AG04450 (cell line): ENCODE results near the gene CHPF. TPM values are rescaled to one million over a fixed set of nuclear protein-coding genes. Genes with fewer than 3 reads are reported as not detected.

Experiments
- CTCF ChIA-PET: fragments of 300-600, 350-600 bp; formaldehyde crosslinking; extraction: SDS; loops from one replicate; lab custom pipeline; 2022; ENCODE audit warnings: antibody characterized with exemption, inconsistent platforms; lab: Charles Lee
- POLR2A ChIA-PET: fragments of 350-600 bp; formaldehyde crosslinking; extraction: SDS; loops from one replicate; lab custom pipeline; 2021; ENCODE audit warnings: antibody characterized with exemption, inconsistent platforms; lab: Yijun Ruan, JAX
- DNase-seq: peaks from one replicate; pipeline ENCODE4 v3.0.0-alpha.2; 2011; ENCODE audit warnings: low read depth, low spot score
- H3K27ac ChIP-seq: one replicate; pipeline ENCODE4 v1.5.1; 2012; ENCODE audit warnings: low read depth, low read length, control low read depth
- H3K27me3 ChIP-seq: one replicate; pipeline ENCODE4 v1.6.0; 2012; ENCODE audit warnings: low read length; ENCODE audit not compliant: control insufficient read depth, insufficient read depth
- H3K4me3 ChIP-seq: 2 replicates; pipeline ENCODE4 v1.5.1; 2011; ENCODE audit warnings: mild to moderate bottlenecking, low read depth, low read length, control low read depth
- H3K9me3 ChIP-seq: 2 replicates; pipeline ENCODE4 v1.5.1; 2012; ENCODE audit warnings: low read length; ENCODE audit not compliant: control insufficient read depth, insufficient read depth
- polyA plus RNA-seq: library from polyadenylated mRNA; depleted of rRNA; stranded (reverse); fragments of >200 nt; gene quantifications from 2 replicates; pipeline ENCODE4 v1.2.3, GENCODE V29; 2011
- TF ChIP-seq, protein P1 (sequence below): IDR thresholded peaks from 2 replicates; pipeline ENCODE4 v1.5.1; 2011; ENCODE audit warnings: low read depth, low read length, control low read depth, inconsistent platforms

Gene CHPF
- polyA plus RNA-seq, 1 experiment: 24.4 TPM

DNA sequence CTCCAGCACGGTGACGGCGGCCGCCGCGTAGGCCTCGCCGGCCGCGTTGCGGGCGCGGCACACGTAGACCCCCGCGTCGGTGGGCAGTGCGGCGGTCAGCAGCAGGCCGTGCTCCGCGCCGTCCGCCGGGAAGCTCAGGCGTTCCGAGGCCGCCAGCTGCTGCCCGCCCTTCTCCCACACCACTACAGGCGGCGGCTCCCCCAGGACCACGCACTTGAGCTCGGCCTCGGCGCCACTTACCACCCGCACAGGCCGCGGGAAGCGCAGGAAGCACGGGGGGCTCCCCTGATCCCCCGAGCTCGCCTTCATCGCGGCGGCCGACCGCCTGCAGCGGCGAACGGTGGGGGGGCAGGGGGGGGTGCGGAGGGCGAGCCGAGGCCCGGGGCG lies 27.3 kb upstream of the CHPF start:
- no peak for DNase-seq
- POLR2A ChIA-PET: interaction anchor here (0.6 to 2.4 kb wide), 7 partner anchors 10 to 62 kb away, joined by 3 to 18 read pairs (median 8); partner anchors contain the start of genes CHPF, STK11IP and TMEM198
- TF ChIP-seq, protein P1, sequence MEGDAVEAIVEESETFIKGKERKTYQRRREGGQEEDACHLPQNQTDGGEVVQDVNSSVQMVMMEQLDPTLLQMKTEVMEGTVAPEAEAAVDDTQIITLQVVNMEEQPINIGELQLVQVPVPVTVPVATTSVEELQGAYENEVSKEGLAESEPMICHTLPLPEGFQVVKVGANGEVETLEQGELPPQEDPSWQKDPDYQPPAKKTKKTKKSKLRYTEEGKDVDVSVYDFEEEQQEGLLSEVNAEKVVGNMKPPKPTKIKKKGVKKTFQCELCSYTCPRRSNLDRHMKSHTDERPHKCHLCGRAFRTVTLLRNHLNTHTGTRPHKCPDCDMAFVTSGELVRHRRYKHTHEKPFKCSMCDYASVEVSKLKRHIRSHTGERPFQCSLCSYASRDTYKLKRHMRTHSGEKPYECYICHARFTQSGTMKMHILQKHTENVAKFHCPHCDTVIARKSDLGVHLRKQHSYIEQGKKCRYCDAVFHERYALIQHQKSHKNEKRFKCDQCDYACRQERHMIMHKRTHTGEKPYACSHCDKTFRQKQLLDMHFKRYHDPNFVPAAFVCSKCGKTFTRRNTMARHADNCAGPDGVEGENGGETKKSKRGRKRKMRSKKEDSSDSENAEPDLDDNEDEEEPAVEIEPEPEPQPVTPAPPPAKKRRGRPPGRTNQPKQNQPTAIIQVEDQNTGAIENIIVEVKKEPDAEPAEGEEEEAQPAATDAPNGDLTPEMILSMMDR: no peak
- Histone ChIP-seq H3K27me3 (peaks cover 15% of the 10 kb centered on the region), H3K9me3 (peaks cover 4% of the 10 kb centered on the region; the same call in 1 of the 2 replicates), H3K27ac (no peak overlapping the region), H3K4me3 (peak overlapping the region; percentile 68)
- CTCF ChIA-PET: interaction anchor here (0.5 to 4.6 kb wide), 6 partner anchors 10 to 119 kb away, joined by 3 to 35 read pairs (median 5); no protein-coding TSS in a partner anchor

DNA sequence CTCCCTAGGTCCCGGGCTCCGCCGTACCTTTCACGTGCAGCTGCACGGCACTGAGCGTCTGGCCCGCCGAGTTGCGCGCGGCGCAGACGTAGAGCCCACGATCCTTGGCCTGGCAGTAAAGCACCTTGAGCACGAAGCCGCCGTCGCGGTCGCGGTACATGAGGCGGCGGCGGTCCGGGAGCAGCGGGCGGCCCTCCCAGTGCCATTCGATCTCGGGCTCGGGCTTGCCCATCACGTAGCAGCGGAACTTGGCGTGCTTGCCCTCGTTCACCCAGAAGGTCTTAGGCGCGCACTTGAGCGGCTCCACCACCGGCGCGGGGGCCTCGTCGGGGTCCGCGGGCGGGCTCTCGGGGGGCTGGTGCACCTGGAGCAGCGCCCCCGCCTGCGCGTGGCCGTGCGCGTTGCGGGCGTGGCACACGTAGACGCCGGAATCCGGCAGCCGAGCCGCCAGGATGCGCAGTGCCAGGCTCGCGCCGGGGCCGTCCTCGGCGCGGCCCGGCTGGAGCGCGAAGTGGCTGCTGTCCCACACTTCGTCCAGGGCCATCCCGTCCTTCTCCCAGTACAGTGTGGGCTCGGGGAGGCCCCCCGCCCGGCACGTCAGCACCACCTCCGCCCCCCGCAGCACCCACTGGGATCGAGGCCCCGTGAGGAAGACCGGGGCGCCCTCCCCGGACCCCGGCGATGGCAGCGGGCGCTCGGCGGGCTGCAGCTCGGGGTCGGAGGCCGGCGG lies 26.8 kb upstream of the CHPF start:
- Histone ChIP-seq H3K27me3 (peaks cover 10% of the 10 kb centered on the region), H3K27ac (no peak overlapping the region), H3K9me3 (peaks cover 4% of the 10 kb centered on the region; the same call in 1 of the 2 replicates), H3K4me3 (peak overlapping the region; percentile 68)
- no peak for DNase-seq
- TF ChIP-seq, protein P1: no peak
- POLR2A ChIA-PET: interaction anchor here (0.6 to 2.4 kb wide), 5 partner anchors 10 to 62 kb away, joined by 4 to 18 read pairs (median 10); partner anchors contain the start of genes CHPF, STK11IP and TMEM198
- CTCF ChIA-PET: interaction anchor here (0.5 to 4.6 kb wide), 6 partner anchors 10 to 119 kb away, joined by 3 to 35 read pairs (median 5); no protein-coding TSS in a partner anchor

DNA sequence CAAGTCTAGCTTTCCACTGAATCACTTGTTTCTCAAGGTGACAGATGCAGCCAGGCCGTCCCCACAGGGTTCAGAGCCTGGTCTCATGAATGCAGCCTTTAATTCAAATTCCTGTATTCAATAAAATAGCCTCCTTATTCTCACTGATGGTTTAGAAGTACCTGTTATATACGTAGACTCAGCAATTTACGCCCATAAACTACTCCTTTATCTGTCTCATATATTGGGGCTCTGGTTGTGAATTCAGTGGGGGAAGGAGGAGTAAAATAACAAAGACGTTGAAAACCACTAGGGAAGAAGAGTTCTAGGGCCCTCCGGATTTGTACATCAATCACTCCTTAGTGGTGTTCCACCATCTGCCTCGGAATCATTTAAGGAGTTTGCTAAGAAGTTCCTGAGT lies 26.0 kb upstream of the CHPF start:
- TF ChIP-seq, protein P1: no peak
- ChIA-PET CTCF (interaction anchor here (4.6 kb wide), 1 partner anchor 9 kb away, joined by 35 read pairs; no protein-coding TSS in a partner anchor), POLR2A (no interaction called here)
- Histone ChIP-seq H3K27ac (no peak overlapping the region), H3K9me3 (peaks cover 4% of the 10 kb centered on the region; the same call in 1 of the 2 replicates), H3K27me3 (peaks cover 6% of the 10 kb centered on the region), H3K4me3 (peak overlapping the region; percentile 68; the same call in 1 of the 2 replicates)
- no peak for DNase-seq

DNA sequence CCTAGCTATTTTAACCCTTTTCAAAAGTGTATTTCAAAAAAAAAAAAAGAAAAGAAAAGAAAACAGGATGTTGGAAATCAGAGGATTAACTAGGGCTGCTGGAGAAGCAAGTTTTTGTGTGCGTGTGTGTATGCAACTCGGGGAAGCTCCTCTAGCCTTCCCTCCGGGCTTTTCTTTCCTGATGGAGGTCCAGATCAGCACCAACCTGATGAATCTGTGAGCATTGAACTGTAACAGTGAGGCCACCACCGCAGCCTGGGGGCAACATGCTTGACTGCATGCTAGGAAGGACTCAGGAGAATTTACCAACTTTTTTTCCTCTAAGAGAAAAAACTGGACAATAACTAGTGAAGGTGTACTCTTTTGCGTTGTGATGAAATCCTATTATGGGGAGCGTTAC lies 25.4 kb upstream of the CHPF start:
- POLR2A ChIA-PET: no interaction called here
- peaks cover 4% of the 10 kb centered on the region; the same call in 1 of the 2 replicates for H3K9me3 ChIP-seq
- no peak overlapping the region for H3K27ac ChIP-seq
- TF ChIP-seq, protein P1: no peak
- CTCF ChIA-PET: interaction anchor here (4.6 kb wide), 1 partner anchor 8 kb away, joined by 35 read pairs; no protein-coding TSS in a partner anchor
- H3K4me3 ChIP-seq: no peak overlapping the region
- peaks cover 2% of the 10 kb centered on the region for H3K27me3 ChIP-seq
- DNase-seq: no peak
